Measurements from ENCODE around the gene DHRS11.

DNA sequence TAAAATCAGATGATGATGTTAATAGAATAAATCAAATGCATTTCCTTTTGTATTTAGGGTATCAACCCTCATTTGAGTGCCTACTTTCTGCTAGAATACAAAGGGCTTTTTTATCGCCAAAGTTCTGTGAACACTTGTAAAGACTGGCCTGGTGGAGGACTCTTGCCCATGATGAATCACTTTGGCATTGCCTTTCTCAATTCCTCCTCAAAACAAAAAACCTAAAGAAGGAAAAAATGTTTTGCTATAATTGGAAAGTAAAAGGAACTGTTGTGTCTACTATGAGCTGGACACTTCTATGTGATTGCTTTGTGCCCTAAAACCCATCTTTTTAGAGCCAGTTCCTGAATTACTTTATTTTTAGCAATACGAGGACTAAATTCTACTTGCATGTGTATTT is 13.0 kb upstream of the DHRS11 start:
- TF ChIP-seq, protein P1, sequence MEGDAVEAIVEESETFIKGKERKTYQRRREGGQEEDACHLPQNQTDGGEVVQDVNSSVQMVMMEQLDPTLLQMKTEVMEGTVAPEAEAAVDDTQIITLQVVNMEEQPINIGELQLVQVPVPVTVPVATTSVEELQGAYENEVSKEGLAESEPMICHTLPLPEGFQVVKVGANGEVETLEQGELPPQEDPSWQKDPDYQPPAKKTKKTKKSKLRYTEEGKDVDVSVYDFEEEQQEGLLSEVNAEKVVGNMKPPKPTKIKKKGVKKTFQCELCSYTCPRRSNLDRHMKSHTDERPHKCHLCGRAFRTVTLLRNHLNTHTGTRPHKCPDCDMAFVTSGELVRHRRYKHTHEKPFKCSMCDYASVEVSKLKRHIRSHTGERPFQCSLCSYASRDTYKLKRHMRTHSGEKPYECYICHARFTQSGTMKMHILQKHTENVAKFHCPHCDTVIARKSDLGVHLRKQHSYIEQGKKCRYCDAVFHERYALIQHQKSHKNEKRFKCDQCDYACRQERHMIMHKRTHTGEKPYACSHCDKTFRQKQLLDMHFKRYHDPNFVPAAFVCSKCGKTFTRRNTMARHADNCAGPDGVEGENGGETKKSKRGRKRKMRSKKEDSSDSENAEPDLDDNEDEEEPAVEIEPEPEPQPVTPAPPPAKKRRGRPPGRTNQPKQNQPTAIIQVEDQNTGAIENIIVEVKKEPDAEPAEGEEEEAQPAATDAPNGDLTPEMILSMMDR (IDR thresholded peaks at IDR 0.05) = no peak
- TF ChIP-seq POLR2AphosphoS5 (IDR thresholded peaks at IDR 0.05) (no peak), POLR2A (IDR thresholded peaks at IDR 0.05) (no peak)
